Measurements from ENCODE around the gene TBRG4. TPM values are rescaled to one million over a fixed set of nuclear protein-coding genes. Genes with fewer than 3 reads are reported as not detected.

The TBRG4 gene
- total RNA-seq, 4 donors from 2014 or later: 83.4 to 140 (median 105) TPM

GRCh38 chr7:45148653-45148973 is 37.1 kb upstream of the TBRG4 start:
- intact Hi-C loops (cut with DNase I; ENCODE audit: low total_unique reads): no loop called here
- 82% methylated on average over 10 of the region's 10 CpGs; no CpG with 5 or more reads in 1 of the 2 donors for WGBS, 2 donors (ENCODE audit: low coverage in 1 of 2)
- H3K4me1 ChIP-seq: peaks cover 0 to 7% (median 1%) of the 10 kb centered on the region in 4 donors
- in situ Hi-C loops (cut with MboI; ENCODE audit: low pct_ligation_motif_present in 1 of 4, low pct_unique_long_range_greater_than_20kb in 1 of 4, low sequenced_read_pairs in 3 of 4): loop anchor here in 1 of 4 donors (25.0 kb wide), 1 partner anchor 286 kb away; no protein-coding TSS in a partner anchor
- H3K27ac ChIP-seq: no peak overlapping the region
- H3K36me3 ChIP-seq: no peaks in the 10 kb centered on the region
- TF ChIP-seq CTCF (IDR thresholded peaks at IDR 0.05) (no peak), EP300 (IDR thresholded peaks at IDR 0.05; ENCODE audit: low read depth) (no peak), POLR2AphosphoS5 (IDR thresholded peaks at IDR 0.05) (no peak), POLR2A (IDR thresholded peaks at IDR 0.05) (no peak)
- peaks cover 9% of the 10 kb centered on the region for H3K27me3 ChIP-seq
- no peak for DNase-seq
- no peak overlapping the region for H3K4me3 ChIP-seq
- no peaks in the 10 kb centered on the region for H3K9me3 ChIP-seq

- WGBS, 2 donors (ENCODE audit: low coverage in 1 of 2): 44 to 68% methylated on average over 6 to 30 of the region's 32 CpGs
- in situ Hi-C loops (cut with MboI; ENCODE audit: low pct_ligation_motif_present in 1 of 4, low pct_unique_long_range_greater_than_20kb in 1 of 4, low sequenced_read_pairs in 3 of 4) (loop anchor here in 1 of 4 donors (25.0 kb wide), 1 partner anchor 286 kb away; no protein-coding TSS in a partner anchor), intact Hi-C loops (cut with DNase I; ENCODE audit: low total_unique reads) (no loop called here)
- Histone ChIP-seq H3K27ac (no peak overlapping the region), H3K36me3 (no peaks in the 10 kb centered on the region), H3K4me3 (no peak overlapping the region), H3K4me1 (peaks cover 0 to 4% (median under 1%) of the 10 kb centered on the region in 4 donors), H3K9me3 (no peaks in the 10 kb centered on the region), H3K27me3 (peaks cover 9% of the 10 kb centered on the region)
- TF ChIP-seq EP300 (IDR thresholded peaks at IDR 0.05; ENCODE audit: low read depth): no peak
- TF ChIP-seq CTCF (IDR thresholded peaks at IDR 0.05): no peak
- no peak for TF ChIP-seq POLR2AphosphoS5 (IDR thresholded peaks at IDR 0.05)
- no peak for TF ChIP-seq POLR2A (IDR thresholded peaks at IDR 0.05)
- no peak for DNase-seq
Measured at GRCh38 chr7:45147858-45148652, 36.6 kb upstream of the TBRG4 start.

- no peak overlapping the region for H3K27ac ChIP-seq
- H3K4me3 ChIP-seq: no peak overlapping the region
- no peaks in the 10 kb centered on the region for H3K36me3 ChIP-seq
- no peak for DNase-seq
- intact Hi-C loops (cut with DNase I; ENCODE audit: low total_unique reads): no loop called here
- no peak for TF ChIP-seq POLR2AphosphoS5 (IDR thresholded peaks at IDR 0.05)
- no peak for TF ChIP-seq POLR2A (IDR thresholded peaks at IDR 0.05)
- TF ChIP-seq EP300 (IDR thresholded peaks at IDR 0.05; ENCODE audit: low read depth): no peak
- no peak for TF ChIP-seq CTCF (IDR thresholded peaks at IDR 0.05)
- no peaks in the 10 kb centered on the region for H3K9me3 ChIP-seq
- WGBS, 2 donors (ENCODE audit: low coverage in 1 of 2): 82 to 97% methylated on average over 8 to 19 of the region's 19 CpGs
- no peaks in the 10 kb centered on the region for H3K4me1 ChIP-seq
- in situ Hi-C loops (cut with MboI; ENCODE audit: low pct_ligation_motif_present in 1 of 4, low pct_unique_long_range_greater_than_20kb in 1 of 4, low sequenced_read_pairs in 3 of 4): loop anchor here in 1 of 4 donors (25.0 kb wide), 1 partner anchor 284 kb away; no protein-coding TSS in a partner anchor
- H3K27me3 ChIP-seq: peaks cover 9% of the 10 kb centered on the region
Measured at GRCh38 chr7:45146531-45147379, 35.3 kb upstream of the TBRG4 start.

- 86 to 89% methylated on average over 1 to 6 of the region's 7 CpGs for WGBS, 2 donors (ENCODE audit: low coverage in 1 of 2)
- TF ChIP-seq CTCF (IDR thresholded peaks at IDR 0.05) (no peak), POLR2AphosphoS5 (IDR thresholded peaks at IDR 0.05) (no peak), EP300 (IDR thresholded peaks at IDR 0.05; ENCODE audit: low read depth) (no peak), POLR2A (IDR thresholded peaks at IDR 0.05) (no peak)
- no peak for DNase-seq
- in situ Hi-C loops (cut with MboI; ENCODE audit: low pct_ligation_motif_present in 1 of 4, low pct_unique_long_range_greater_than_20kb in 1 of 4, low sequenced_read_pairs in 3 of 4): loop anchor here in 1 of 4 donors (25.0 kb wide), 1 partner anchor 284 kb away; no protein-coding TSS in a partner anchor
- intact Hi-C loops (cut with DNase I; ENCODE audit: low total_unique reads): no loop called here
- Histone ChIP-seq H3K36me3 (no peaks in the 10 kb centered on the region), H3K27me3 (peaks cover 9% of the 10 kb centered on the region), H3K9me3 (no peaks in the 10 kb centered on the region), H3K27ac (no peak overlapping the region), H3K4me1 (no peaks in the 10 kb centered on the region), H3K4me3 (no peak overlapping the region)
Measured at GRCh38 chr7:45145881-45146280, 34.4 kb upstream of the TBRG4 start.
